ACC112 (cell line): ENCODE measurements around the gene PTPRN2.

Experiments used
- H2AFZ ChIP-seq: fragments of 200-600 bp; sonication (generic); one replicate; pipeline ENCODE4 v1.6.0; 2017; ENCODE audit warnings: antibody characterized with exemption, low read length; ENCODE audit not compliant: unreplicated experiment
- H3K27ac ChIP-seq: fragments of 200-600 bp; sonication (generic); 2 replicates; pipeline ENCODE4 v1.5.1; 2014; ENCODE audit warnings: low read depth, mild to moderate bottlenecking, antibody characterized with exemption, low read length, moderate library complexity
- H3K27me3 ChIP-seq: fragments of 200-600 bp; sonication (generic); 2 replicates; pipeline ENCODE4 v1.6.1; 2014; ENCODE audit warnings: mild to moderate bottlenecking, antibody characterized with exemption, low read length, moderate library complexity, mixed read lengths; ENCODE audit not compliant: insufficient read depth
- H3K36me3 ChIP-seq: fragments of 200-600 bp; sonication (generic); 2 replicates; pipeline ENCODE4 v1.6.1; 2016; ENCODE audit warnings: mild to moderate bottlenecking, antibody characterized with exemption, low read length, moderate library complexity, mixed read lengths; ENCODE audit not compliant: insufficient read depth
- H3K4me1 ChIP-seq: fragments of 200-600 bp; sonication (generic); one replicate; pipeline ENCODE4 v1.6.1; 2016; ENCODE audit warnings: low read length, mixed read lengths; ENCODE audit not compliant: insufficient read depth, unreplicated experiment, control insufficient read depth
- H3K4me3 ChIP-seq: fragments of 200-600 bp; sonication (generic); 2 replicates; pipeline ENCODE4 v1.5.1; 2014; ENCODE audit warnings: mild to moderate bottlenecking, low read depth, low read length
- H3K79me2 ChIP-seq: fragments of 200-600 bp; sonication (generic); one replicate; pipeline ENCODE4 v1.6.0; 2016; ENCODE audit warnings: low read length; ENCODE audit not compliant: control insufficient read depth, unreplicated experiment, insufficient read depth

The PTPRN2 gene

GRCh38 chr7:158106272-158106671 is 481.4 kb downstream of the PTPRN2 start:
- H3K27ac ChIP-seq: no peak overlapping the region
- no peaks in the 10 kb centered on the region for H3K79me2 ChIP-seq
- H3K27me3 ChIP-seq: no peaks in the 10 kb centered on the region
- H3K36me3 ChIP-seq: no peaks in the 10 kb centered on the region
- H3K4me1 ChIP-seq: no peaks in the 10 kb centered on the region
- H2AFZ ChIP-seq: no peak overlapping the region
- no peak overlapping the region for H3K4me3 ChIP-seq

GRCh38 chr7:158103378-158103777 is 484.2 kb downstream of the PTPRN2 start:
- Histone ChIP-seq H3K4me1 (no peaks in the 10 kb centered on the region), H3K27ac (no peak overlapping the region), H3K36me3 (no peaks in the 10 kb centered on the region), H3K4me3 (no peak overlapping the region), H3K27me3 (no peaks in the 10 kb centered on the region), H2AFZ (no peak overlapping the region), H3K79me2 (no peaks in the 10 kb centered on the region)

- no peak overlapping the region for H3K27ac ChIP-seq
- H3K4me3 ChIP-seq: no peak overlapping the region
- no peak overlapping the region for H2AFZ ChIP-seq
- no peaks in the 10 kb centered on the region for H3K79me2 ChIP-seq
- H3K4me1 ChIP-seq: no peaks in the 10 kb centered on the region
- no peaks in the 10 kb centered on the region for H3K36me3 ChIP-seq
- no peaks in the 10 kb centered on the region for H3K27me3 ChIP-seq
Measured at GRCh38 chr7:158102897-158103296, 484.7 kb downstream of the PTPRN2 start.

GRCh38 chr7:158101821-158102450 is 485.7 kb downstream of the PTPRN2 start:
- Histone ChIP-seq H2AFZ (no peak overlapping the region), H3K27me3 (no peaks in the 10 kb centered on the region), H3K4me3 (no peak overlapping the region), H3K4me1 (no peaks in the 10 kb centered on the region), H3K79me2 (no peaks in the 10 kb centered on the region), H3K27ac (no peak overlapping the region), H3K36me3 (no peaks in the 10 kb centered on the region)

- Histone ChIP-seq H2AFZ (no peak overlapping the region), H3K4me1 (no peaks in the 10 kb centered on the region), H3K79me2 (no peaks in the 10 kb centered on the region), H3K36me3 (no peaks in the 10 kb centered on the region), H3K4me3 (no peak overlapping the region), H3K27me3 (no peaks in the 10 kb centered on the region), H3K27ac (no peak overlapping the region)
Measured at GRCh38 chr7:158098125-158099030, 489.2 kb downstream of the PTPRN2 start.

GRCh38 chr7:158097453-158098124 is 490.0 kb downstream of the PTPRN2 start:
- no peak overlapping the region for H3K4me3 ChIP-seq
- H3K36me3 ChIP-seq: no peaks in the 10 kb centered on the region

GRCh38 chr7:158097106-158097452 is 490.5 kb downstream of the PTPRN2 start:
- Histone ChIP-seq H3K27ac (no peak overlapping the region), H3K36me3 (no peaks in the 10 kb centered on the region), H3K4me3 (no peak overlapping the region), H2AFZ (no peak overlapping the region), H3K27me3 (no peaks in the 10 kb centered on the region), H3K4me1 (no peaks in the 10 kb centered on the region), H3K79me2 (no peaks in the 10 kb centered on the region)

More at GRCh38 chr7:158097453-158098124, 490.0 kb downstream of the PTPRN2 start:
- Histone ChIP-seq H3K79me2 (no peaks in the 10 kb centered on the region), H2AFZ (no peak overlapping the region), H3K27me3 (no peaks in the 10 kb centered on the region), H3K4me1 (no peaks in the 10 kb centered on the region), H3K27ac (no peak overlapping the region)

GRCh38 chr7:158096582-158096981 is 491.0 kb downstream of the PTPRN2 start:
- Histone ChIP-seq H3K4me1 (no peaks in the 10 kb centered on the region), H3K27ac (no peak overlapping the region), H3K27me3 (no peaks in the 10 kb centered on the region), H3K4me3 (no peak overlapping the region), H3K36me3 (no peaks in the 10 kb centered on the region), H3K79me2 (no peaks in the 10 kb centered on the region), H2AFZ (no peak overlapping the region)

GRCh38 chr7:158094671-158095226 is 492.9 kb downstream of the PTPRN2 start:
- H3K27ac ChIP-seq: no peak overlapping the region
- no peaks in the 10 kb centered on the region for H3K4me1 ChIP-seq
- no peaks in the 10 kb centered on the region for H3K36me3 ChIP-seq
- H2AFZ ChIP-seq: no peak overlapping the region
- no peak overlapping the region for H3K4me3 ChIP-seq
- H3K27me3 ChIP-seq: no peaks in the 10 kb centered on the region
- H3K79me2 ChIP-seq: no peaks in the 10 kb centered on the region

- H3K4me3 ChIP-seq: no peak overlapping the region
- H3K79me2 ChIP-seq: no peaks in the 10 kb centered on the region
- no peaks in the 10 kb centered on the region for H3K4me1 ChIP-seq
- no peaks in the 10 kb centered on the region for H3K36me3 ChIP-seq
- no peak overlapping the region for H2AFZ ChIP-seq
- no peaks in the 10 kb centered on the region for H3K27me3 ChIP-seq
- no peak overlapping the region for H3K27ac ChIP-seq
Measured at GRCh38 chr7:158094046-158094445, 493.6 kb downstream of the PTPRN2 start.
